Forelimb muscle (tissue), 1 donor: ENCODE results near the gene ARMC12. TPM values are rescaled to one million over a fixed set of nuclear protein-coding genes. Genes with fewer than 3 reads are reported as not detected.

Experiments
- DNase-seq: peaks from one replicate; pipeline ENCODE4 v3.0.0-alpha.2; 2013; ENCODE audit warnings: low read depth
- polyA plus RNA-seq: library from polyadenylated mRNA; unstranded; fragments of 120-200 nt; gene quantifications from one replicate; pipeline ENCODE4 v1.2.1, GENCODE V29; 2013; ENCODE audit not compliant: insufficient read length

Gene ARMC12
- polyA plus RNA-seq, 1 donor, result 0.96 TPM

GRCh38 chr6:35775031-35775430 is 38.2 kb downstream of the ARMC12 start:
- no peak for DNase-seq

- DNase-seq, result no peak
Observed at GRCh38 chr6:35776364-35777215, 39.8 kb downstream of the ARMC12 start, which contains the start of gene CLPSL2. TSS of gene CLPSL2 (plus strand) at chr6:35776598. CDS start at chr6:35776619, 21 bp downstream.

- no peak for DNase-seq
Observed at GRCh38 chr6:35777356-35778102, 40.7 kb downstream of the ARMC12 start.

- DNase-seq, result no peak
Observed at GRCh38 chr6:35778437-35778836, 41.6 kb downstream of the ARMC12 start.

DNA sequence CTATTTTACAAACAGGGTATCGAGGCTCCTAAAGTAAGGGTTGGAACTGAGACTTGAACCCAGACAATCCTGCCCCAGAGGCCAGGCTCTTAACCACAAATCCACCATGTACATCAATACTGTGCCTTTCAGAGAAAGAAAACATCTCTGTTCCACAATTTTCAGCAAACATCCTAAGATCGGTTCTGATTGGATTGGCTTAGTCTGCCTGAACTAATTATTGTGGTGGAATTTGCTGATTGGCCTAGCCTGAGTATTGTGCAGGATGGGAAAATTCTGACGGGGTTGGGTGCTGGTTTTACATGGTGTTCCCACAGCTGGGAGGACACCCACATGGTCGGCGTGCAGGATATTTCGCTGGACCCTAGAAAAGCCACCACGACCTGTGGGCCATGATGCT is 43.9 kb downstream of the ARMC12 start, which contains the start of gene CLPSL1:
Gene CLPSL1 (plus strand): TSS at position 301 of the 400 bp plus-strand sequence. CDS start 92 bp downstream, at position 393.
- no peak for DNase-seq

DNA sequence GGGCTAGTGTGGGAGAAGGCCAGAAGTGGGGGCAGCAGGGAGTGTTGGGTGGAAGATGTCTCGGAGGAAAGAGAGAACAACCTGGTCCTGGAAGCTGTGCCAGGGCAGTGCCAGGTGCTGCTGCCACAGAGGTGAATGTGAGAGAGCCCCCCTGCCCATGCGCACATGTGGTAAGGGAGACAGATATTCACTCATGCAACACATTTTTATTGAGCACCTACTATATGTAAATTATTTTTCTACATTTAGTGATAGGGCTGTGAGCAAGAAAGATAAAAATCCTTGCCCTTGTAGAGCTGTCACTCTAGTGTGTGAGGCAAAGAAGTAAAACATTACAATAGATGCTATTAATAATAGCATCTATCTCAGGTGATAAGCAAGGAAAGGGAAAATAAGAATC is 44.5 kb downstream of the ARMC12 start:
- DNase-seq, result no peak

DNA sequence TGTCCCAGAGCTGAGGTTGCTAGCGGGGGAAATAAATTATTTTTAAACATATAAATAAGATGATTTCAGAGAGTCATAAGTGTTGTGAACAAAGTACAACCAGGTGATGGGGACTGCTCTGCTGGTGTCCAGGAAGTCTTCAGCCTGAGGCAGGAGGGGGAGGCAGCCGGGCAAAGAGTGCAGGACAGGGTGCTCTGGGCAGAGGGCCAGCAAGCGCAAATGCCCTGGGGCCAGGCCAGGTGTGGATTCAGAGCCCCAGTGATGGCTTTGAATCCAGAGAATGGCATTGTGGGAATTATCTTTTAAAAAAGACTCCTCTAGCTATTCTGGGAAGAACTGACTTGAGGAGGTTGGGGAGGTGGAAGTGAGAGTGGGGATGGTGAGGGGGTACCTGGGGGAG is 45.6 kb downstream of the ARMC12 start:
- DNase-seq, result no peak

- no peak for DNase-seq
Observed at GRCh38 chr6:35784200-35784599, 47.4 kb downstream of the ARMC12 start.

- DNase-seq, result no peak
Observed at GRCh38 chr6:35786272-35786671, 49.4 kb downstream of the ARMC12 start.

DNA sequence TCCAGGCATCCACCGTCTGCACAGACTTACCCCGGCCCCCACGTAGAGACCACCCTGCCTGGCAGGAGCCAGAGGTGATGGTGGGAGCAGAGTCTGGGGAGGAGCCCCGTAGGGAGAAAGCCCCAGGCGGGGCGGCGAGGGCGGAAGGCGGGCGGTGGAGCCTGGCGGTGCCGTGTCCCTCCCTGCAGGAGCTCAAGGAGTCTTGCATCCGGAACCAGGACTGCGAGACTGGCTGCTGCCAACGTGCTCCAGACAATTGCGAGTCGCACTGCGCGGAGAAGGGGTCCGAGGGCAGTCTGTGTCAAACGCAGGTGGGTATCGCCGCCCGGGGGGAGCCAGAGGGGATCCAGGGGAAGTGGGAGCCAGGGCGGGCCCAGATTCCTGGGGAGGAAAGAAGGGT is 50.0 kb downstream of the ARMC12 start:
- DNase-seq, result no peak

DNA sequence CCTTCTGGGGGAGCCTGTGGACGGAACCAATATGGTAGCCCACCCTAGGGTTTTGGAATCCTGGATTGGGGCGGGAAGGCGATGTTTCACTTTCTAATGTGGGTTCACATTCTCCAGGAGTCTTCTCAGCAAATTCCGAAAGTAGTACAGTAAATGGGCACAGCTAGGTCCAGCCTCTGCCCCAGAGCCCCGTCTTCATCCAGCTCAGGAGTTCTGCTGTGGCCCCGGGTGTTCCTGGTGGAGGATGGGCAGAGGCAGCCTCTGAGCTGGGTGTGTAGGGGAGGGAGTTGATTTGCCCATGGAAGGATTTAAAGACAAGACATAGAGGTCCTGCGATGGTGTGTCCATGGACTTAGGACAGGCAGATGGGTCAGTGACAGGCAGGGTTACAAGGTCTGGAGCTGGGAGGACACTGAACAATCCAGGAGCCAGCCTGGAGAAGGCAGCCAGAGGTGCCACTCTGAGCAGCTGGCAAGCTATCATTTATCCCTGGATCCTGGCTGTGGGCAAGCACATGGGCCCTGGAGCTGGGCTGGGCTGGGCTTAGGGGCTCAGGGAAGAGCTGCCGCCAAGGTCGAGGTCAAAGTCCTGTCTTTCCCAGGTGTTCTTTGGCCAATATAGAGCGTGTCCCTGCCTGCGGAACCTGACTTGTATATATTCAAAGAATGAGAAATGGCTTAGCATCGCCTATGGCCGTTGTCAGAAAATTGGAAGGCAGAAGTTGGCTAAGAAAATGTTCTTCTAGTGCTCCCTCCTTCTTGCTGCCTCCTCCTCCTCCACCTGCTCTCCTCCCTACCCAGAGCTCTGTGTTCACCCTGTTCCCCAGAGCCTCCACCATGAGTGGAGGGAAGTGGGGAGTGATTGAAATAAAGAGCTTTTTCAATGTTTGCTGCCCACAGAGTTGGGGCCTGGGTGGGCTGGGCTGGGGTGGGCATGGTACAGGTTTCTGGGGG is 50.7 kb downstream of the ARMC12 start:
- DNase-seq, result no peak

DNA sequence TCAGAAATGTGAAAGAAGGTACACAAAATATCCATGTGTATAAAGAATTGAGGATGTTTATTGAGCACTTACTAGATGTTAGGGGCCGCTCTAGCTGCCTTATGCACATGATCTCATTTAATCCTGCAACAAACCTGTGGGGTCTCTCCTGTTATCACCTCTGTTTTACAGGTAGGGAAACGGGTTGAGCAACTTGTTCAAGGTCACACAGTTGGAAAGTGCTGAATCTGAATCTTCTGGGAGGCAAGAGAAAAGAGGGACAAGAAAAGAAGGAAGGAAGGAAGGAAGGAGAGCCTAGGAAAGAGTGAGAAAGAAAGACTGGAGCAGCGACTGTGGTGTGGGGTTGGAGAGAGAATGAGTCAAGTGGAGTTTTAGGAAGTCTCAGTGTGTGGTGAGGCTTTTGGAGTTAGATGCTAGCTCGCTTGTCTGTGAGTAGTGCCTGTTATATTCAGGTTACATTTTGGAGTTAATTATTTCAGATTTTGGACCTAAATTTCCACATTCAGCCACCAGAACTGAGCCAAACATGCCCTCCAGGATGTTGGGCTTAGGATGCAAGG is 51.7 kb downstream of the ARMC12 start:
- no peak for DNase-seq

DNA sequence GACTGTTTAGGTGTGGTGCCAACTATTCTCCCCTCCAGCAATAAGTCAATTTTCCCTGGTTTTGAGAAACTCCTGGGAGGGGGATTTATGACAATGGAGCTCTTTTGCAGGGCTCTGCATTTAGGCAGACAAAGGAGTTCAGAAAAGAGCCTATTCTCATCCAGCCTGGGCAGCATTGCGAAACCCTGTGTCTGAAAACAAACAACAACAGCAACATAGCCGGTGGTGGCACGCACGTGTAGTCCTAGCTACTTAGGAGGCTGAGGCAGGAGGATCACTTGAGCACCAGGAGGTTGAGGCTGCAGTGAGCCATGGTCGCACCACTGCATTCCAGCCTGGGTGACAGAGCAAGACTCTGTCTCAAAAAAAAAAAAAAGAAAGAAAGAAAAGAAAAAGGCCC is 53.9 kb downstream of the ARMC12 start:
- DNase-seq, result no peak

DNA sequence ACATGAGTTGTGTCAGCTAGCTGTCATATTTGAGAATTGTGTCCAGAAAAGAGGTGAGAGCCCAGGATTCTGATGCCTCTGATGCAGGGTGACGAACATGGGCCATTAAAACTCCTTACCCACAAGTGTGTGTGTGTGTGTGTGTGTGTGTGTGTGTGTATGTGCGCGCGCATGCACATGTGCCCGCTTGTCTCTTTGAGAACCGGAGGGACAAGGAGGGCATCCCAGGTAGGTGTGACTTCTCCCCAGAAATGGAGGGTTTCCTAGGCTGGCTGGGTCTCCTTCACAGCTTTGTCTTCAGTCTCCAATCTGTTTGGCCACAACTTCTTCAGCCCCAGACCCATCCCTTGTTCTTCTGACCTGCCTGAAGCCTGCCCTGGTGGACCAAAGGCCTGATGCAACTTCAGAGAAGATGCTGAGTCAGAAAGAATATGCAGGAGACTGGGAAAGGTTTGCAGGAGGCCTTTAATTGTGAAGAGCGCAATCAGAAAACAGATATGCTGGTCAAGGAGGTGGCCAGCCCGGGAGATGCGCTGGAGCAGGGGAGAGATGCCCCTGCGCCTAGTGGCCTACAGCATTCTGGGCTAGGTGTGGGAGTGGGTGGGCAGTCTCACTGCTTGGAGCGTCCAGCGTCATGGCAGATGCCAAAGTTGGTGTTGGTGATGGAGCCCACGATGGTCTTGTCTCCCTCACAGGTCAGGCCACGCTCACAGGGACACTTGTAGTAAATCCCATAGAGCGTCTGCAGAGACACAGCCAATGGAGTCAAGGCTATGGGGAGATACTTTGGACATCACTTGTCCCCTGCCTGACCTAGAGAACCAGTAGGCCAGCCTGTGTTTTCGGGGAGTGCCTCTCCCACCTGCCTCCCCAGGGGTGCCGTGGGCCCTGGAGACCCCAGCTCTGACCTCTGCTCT is 58.0 kb downstream of the ARMC12 start:
- DNase-seq, result no peak

DNA sequence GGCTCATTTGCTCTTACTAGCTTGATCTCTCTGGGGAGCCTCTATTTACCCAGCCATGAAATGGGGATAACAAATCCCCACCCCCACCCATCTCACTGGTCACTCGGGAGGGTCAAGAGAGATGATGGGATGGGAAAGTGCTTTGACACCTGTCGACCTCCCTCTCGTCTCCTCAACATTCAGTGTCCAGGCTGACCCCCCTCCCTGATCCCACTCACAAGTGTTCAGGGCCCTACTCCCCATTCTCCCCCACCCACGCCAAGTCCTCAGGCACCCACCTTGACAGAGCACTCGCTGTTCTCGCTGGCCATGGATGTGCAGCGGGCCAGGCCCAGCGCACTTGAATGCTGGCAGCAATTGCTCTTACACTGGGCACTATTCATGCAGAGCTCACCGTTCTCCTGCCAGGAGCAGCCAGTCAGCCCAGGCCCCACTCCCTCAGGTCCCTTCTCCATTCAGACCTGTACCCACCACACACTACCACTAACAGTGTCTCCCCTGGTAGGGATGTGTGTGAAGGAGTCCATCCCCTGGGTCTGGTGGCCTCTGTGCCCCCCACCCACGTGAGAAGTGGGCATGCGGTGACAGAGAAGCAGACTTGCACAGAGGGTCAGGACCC is 58.7 kb downstream of the ARMC12 start:
- DNase-seq, result no peak

GRCh38 chr6:35796236-35796635 is 59.4 kb downstream of the ARMC12 start:
- DNase-seq, result no peak

DNA sequence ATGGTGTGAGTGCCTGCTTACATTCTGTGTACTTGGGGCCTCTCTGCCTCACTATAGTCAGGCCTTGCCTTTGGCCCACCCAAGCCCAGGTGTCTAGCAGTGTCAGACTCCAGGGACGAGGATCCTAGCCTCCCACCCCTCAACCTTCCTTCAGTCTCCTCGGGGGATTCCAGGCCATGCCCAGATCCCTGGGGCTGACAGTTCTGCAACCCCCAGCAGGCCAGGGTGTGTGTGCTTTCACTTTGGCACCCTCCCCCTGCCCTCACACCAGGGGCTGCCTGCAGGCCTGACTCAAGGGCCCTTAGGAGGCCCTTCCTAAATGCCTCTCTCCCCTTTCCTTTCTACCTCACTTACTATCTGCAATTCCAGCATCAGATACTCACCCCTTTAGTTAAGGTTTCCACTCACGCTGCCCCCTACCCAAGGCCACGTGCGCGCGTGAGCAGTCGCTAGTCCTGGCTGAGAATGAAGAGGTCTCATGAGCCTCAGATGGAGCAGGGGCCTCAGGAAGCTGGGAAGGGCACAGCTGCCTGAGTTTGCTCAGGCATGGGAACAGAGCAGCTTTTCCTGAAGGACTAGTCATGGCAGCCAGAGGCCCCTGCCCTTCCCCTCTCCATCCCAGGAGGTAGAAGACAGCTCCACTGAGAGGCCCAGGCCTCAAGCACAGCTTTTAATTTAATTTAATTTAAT is 61.1 kb downstream of the ARMC12 start:
- DNase-seq, result no peak
